H9 (cell line): ENCODE measurements around the gene HERC3. TPM values are rescaled to one million over a fixed set of nuclear protein-coding genes. Genes with fewer than 3 reads are reported as not detected.

Experiments used
- DNase-seq: peaks from one replicate; pipeline ENCODE4 v3.0.0-alpha.2; 2017
- H2AFZ ChIP-seq: one replicate; pipeline ENCODE4 v1.6.1; 2013; ENCODE audit warnings: mild to moderate bottlenecking, low read length, control low read depth, moderate library complexity
- H2AK5ac ChIP-seq: 2 replicates; pipeline ENCODE4 v1.6.1; 2013; ENCODE audit warnings: low read length, control low read depth, mixed read lengths; ENCODE audit not compliant: insufficient read length
- H2BK120ac ChIP-seq: one replicate; pipeline ENCODE4 v1.6.1; 2013; ENCODE audit warnings: low read depth, mild to moderate bottlenecking, low read length, control low read depth, inconsistent platforms; ENCODE audit not compliant: poor library complexity, severe bottlenecking
- H2BK12ac ChIP-seq: 2 replicates; pipeline ENCODE4 v1.6.1; 2013; ENCODE audit warnings: low read length, control low read depth, mixed read lengths, low read depth; ENCODE audit not compliant: insufficient read length
- H2BK15ac ChIP-seq: 2 replicates; pipeline ENCODE4 v1.6.1; 2013; ENCODE audit warnings: low read depth, low read length, control low read depth
- H2BK20ac ChIP-seq: one replicate; pipeline ENCODE4 v1.6.1; 2013; ENCODE audit warnings: low read depth, mild to moderate bottlenecking, low read length, control low read depth, inconsistent platforms; ENCODE audit not compliant: poor library complexity, severe bottlenecking
- H2BK5ac ChIP-seq: 2 replicates; pipeline ENCODE4 v1.6.1; 2013; ENCODE audit warnings: low read length, control low read depth, mixed read lengths; ENCODE audit not compliant: insufficient read length
- H3K14ac ChIP-seq: 2 replicates; pipeline ENCODE4 v1.6.1; 2013; ENCODE audit warnings: low read length, control low read depth; ENCODE audit not compliant: insufficient read depth
- H3K18ac ChIP-seq: 2 replicates; pipeline ENCODE4 v1.6.1; 2013; ENCODE audit warnings: low read depth, mild to moderate bottlenecking, mixed read lengths, low read length, control low read depth; ENCODE audit not compliant: insufficient read length
- H3K23ac ChIP-seq: 2 replicates; pipeline ENCODE4 v1.6.1; 2013; ENCODE audit warnings: low read length, control low read depth, mixed read lengths, low read depth; ENCODE audit not compliant: insufficient read length
- H3K23me2 ChIP-seq: 2 replicates; pipeline ENCODE4 v1.6.1; 2013; ENCODE audit warnings: low read depth, mild to moderate bottlenecking, mixed read lengths, low read length, control low read depth; ENCODE audit not compliant: insufficient read length, poor library complexity, severe bottlenecking
- H3K27ac ChIP-seq: 2 replicates; pipeline ENCODE4 v1.5.1; 2013; ENCODE audit warnings: low read length, control low read depth, mixed read lengths, low read depth; ENCODE audit not compliant: insufficient read length
- H3K27me3 ChIP-seq: 2 replicates; pipeline ENCODE4 v1.6.1; 2013; ENCODE audit warnings: low read length, control low read depth, inconsistent platforms; ENCODE audit not compliant: insufficient read depth
- H3K4ac ChIP-seq: 2 replicates; pipeline ENCODE4 v1.6.1; 2013; ENCODE audit warnings: low read depth, mild to moderate bottlenecking, control low read depth, inconsistent platforms, low read length, moderate library complexity
- H3K4me1 ChIP-seq: 2 replicates; pipeline ENCODE4 v1.6.1; 2013; ENCODE audit warnings: low read length, control low read depth, inconsistent platforms; ENCODE audit not compliant: insufficient read depth
- H3K4me2 ChIP-seq: 2 replicates; pipeline ENCODE4 v1.6.1; 2013; ENCODE audit warnings: low read length, control low read depth, mixed read lengths; ENCODE audit not compliant: insufficient read length, insufficient read depth
- H3K56ac ChIP-seq: 2 replicates; pipeline ENCODE4 v1.6.1; 2013; ENCODE audit warnings: low read depth, mild to moderate bottlenecking, mixed read lengths, low read length, control low read depth; ENCODE audit not compliant: insufficient read length
- H3K79me1 ChIP-seq: 2 replicates; pipeline ENCODE4 v1.6.1; 2013; ENCODE audit warnings: low read depth, mild to moderate bottlenecking, moderate library complexity, low read length, control low read depth, inconsistent platforms; ENCODE audit not compliant: insufficient read depth, poor library complexity, severe bottlenecking
- H3K79me2 ChIP-seq: 2 replicates; pipeline ENCODE4 v1.6.1; 2013; ENCODE audit warnings: low read length, control low read depth, inconsistent platforms; ENCODE audit not compliant: insufficient read depth
- H3K9ac ChIP-seq: 2 replicates; pipeline ENCODE4 v1.6.1; 2013; ENCODE audit warnings: low read length, control low read depth, mixed read lengths; ENCODE audit not compliant: insufficient read length; ENCODE audit errors: extremely low read depth
- H3K9me3 ChIP-seq: one replicate; pipeline ENCODE4 v1.6.1; 2013; ENCODE audit warnings: low read depth, low read length, inconsistent platforms; ENCODE audit not compliant: control insufficient read depth
- H3T11ph ChIP-seq: one replicate; pipeline ENCODE4 v1.6.1; 2013; ENCODE audit warnings: mild to moderate bottlenecking, low read length, control low read depth, inconsistent platforms
- H4K20me1 ChIP-seq: one replicate; pipeline ENCODE4 v1.6.1; 2013; ENCODE audit not compliant: control insufficient read depth, insufficient read length, insufficient read depth
- H4K5ac ChIP-seq: 2 replicates; pipeline ENCODE4 v1.6.1; 2013; ENCODE audit warnings: low read depth, mild to moderate bottlenecking, mixed read lengths, low read length, control low read depth; ENCODE audit not compliant: insufficient read length
- H4K8ac ChIP-seq: replicated peaks from 2 replicates; pipeline ENCODE4 v1.6.1; 2013; ENCODE audit warnings: low read length, control low read depth, mixed read lengths, low read depth; ENCODE audit not compliant: insufficient read length
- H4K91ac ChIP-seq: 2 replicates; pipeline ENCODE4 v1.6.1; 2013; ENCODE audit warnings: low read depth, mild to moderate bottlenecking, moderate library complexity, mixed read lengths, low read length, control low read depth; ENCODE audit not compliant: insufficient read length
- H3K27ac Mint-ChIP-seq, 3 experiments: 2 replicates in 2 of 3; 3 replicates in 1 of 3; pipeline ENCODE4 v1.8.0; 2020 to 2021; ENCODE audit warnings: mixed read lengths in 3 of 3, mild to moderate bottlenecking in 1 of 3, moderate library complexity in 1 of 3
- H3K27me3 Mint-ChIP-seq: 2 replicates; pipeline ENCODE4 v1.8.0; 2021; ENCODE audit warnings: low read depth, mild to moderate bottlenecking, moderate library complexity, mixed read lengths
- H3K36me3 Mint-ChIP-seq, 3 experiments: 2 replicates in 2 of 3; 3 replicates in 1 of 3; pipeline ENCODE4 v1.8.0; 2020 to 2021; ENCODE audit warnings: low read depth in 3 of 3, mixed read lengths in 3 of 3; ENCODE audit not compliant: insufficient read depth in 1 of 3
- H3K4me1 Mint-ChIP-seq, 2 experiments: 2 replicates each; pipeline ENCODE4 v1.8.0; 2020; ENCODE audit warnings: mixed read lengths in 2 of 2
- H3K4me3 Mint-ChIP-seq, 2 experiments: 2 replicates in 1 of 2; 3 replicates in 1 of 2; pipeline ENCODE4 v1.8.0; 2020 to 2021; ENCODE audit warnings: mild to moderate bottlenecking in 2 of 2, mixed read lengths in 2 of 2, moderate library complexity in 1 of 2
- H3K9me3 Mint-ChIP-seq, 2 experiments: 2 replicates in 1 of 2; 3 replicates in 1 of 2; pipeline ENCODE4 v1.8.0; 2020; ENCODE audit warnings: mild to moderate bottlenecking in 2 of 2, mixed read lengths in 2 of 2, moderate library complexity in 1 of 2
- CTCF ChIP-seq: fragments of 200-600 bp; sonication (generic); conservative IDR thresholded peaks from 3 replicates; pipeline ENCODE4 v1.8.0; 2021; ENCODE audit warnings: antibody characterized with exemption, mild to moderate bottlenecking
- WGBS: extraction: QIAGEN DNeasy Blood & Tissue Kit; methylation state at CpG from one replicate; pipeline ENCODE4 v1.1.7; 2013; ENCODE audit warnings: missing lambda C conversion rate, low lambda C conversion rate, mixed read lengths; ENCODE audit not compliant: insufficient read length; ENCODE audit errors: extremely low coverage; 5-methylcytosine and 5-hydroxymethylcytosine counted together
- total RNA-seq: library from RNA; stranded (reverse); gene quantifications from 2 replicates; pipeline ENCODE4 v1.2.1, GENCODE V29; 2021

The HERC3 gene
- total RNA-seq, 1 experiment from 2014 or later, result 2.9 TPM

GRCh38 chr4:88645994-88646393 is 53.7 kb downstream of the HERC3 start:
- no peak overlapping the region for H2BK12ac ChIP-seq
- H3K4me1 ChIP-seq, result peaks cover 12% of the 10 kb centered on the region
- H2BK20ac ChIP-seq, result no peak overlapping the region
- H3K79me1 ChIP-seq, result no peaks in the 10 kb centered on the region
- H3K9me3 Mint-ChIP-seq, result peaks cover 0 to 8% of the 10 kb centered on the region in 2 experiments; a peak in 3 of 5 replicates
- H2AK5ac ChIP-seq, result peak overlapping the region; percentile 33
- no peak for TF ChIP-seq CTCF
- no peak for DNase-seq
- no peaks in the 10 kb centered on the region for H3K27me3 Mint-ChIP-seq
- no peak overlapping the region for H3K56ac ChIP-seq
- H3K27me3 ChIP-seq, result no peaks in the 10 kb centered on the region
- H2BK120ac ChIP-seq, result no peak overlapping the region
- no peak overlapping the region for H3K9ac ChIP-seq
- H3K27ac ChIP-seq, result peak overlapping the region; percentile 63
- H3K9me3 ChIP-seq, result no peaks in the 10 kb centered on the region
- H3K18ac ChIP-seq, result peak overlapping the region; percentile 58
- no peak overlapping the region for H3K4me2 ChIP-seq
- no peak overlapping the region for H3K4me3 Mint-ChIP-seq
- no peaks in the 10 kb centered on the region for H3K23me2 ChIP-seq
- H3K14ac ChIP-seq, result no peak overlapping the region
- H3K4me1 Mint-ChIP-seq, result peaks cover 38 to 47% of the 10 kb centered on the region in 2 experiments
- no peak overlapping the region for H4K91ac ChIP-seq
- H2BK15ac ChIP-seq, result no peak overlapping the region
- no peak overlapping the region for H2BK5ac ChIP-seq
- no peaks in the 10 kb centered on the region for H3K79me2 ChIP-seq
- no peak overlapping the region for H2AFZ ChIP-seq
- no CpG with 5 or more reads among the region's 1 CpG for WGBS
- H3K27ac Mint-ChIP-seq, result peak overlapping the region; percentile 25 to 90 (median 86); a peak in 4 of 7 replicates
- H3K36me3 Mint-ChIP-seq, result peaks cover 0 to 9% (median 5%) of the 10 kb centered on the region in 3 experiments; a peak in 4 of 7 replicates
- no peak overlapping the region; the same call in 1 of the 2 replicates for H3K4ac ChIP-seq
- H3K23ac ChIP-seq, result no peak overlapping the region
- no peak overlapping the region for H4K5ac ChIP-seq
- no peaks in the 10 kb centered on the region for H4K20me1 ChIP-seq
- H4K8ac ChIP-seq, result no peak overlapping the region
- peak overlapping the region; percentile 17 for H3T11ph ChIP-seq
